GM19351 (cell line): ENCODE data around the gene KIAA1755.

Experiments used
- ATAC-seq: cut with Tn5 transposase; IDR thresholded peaks from one replicate; pipeline ENCODE4 v1.9.1; 2021; ENCODE audit warnings: mild to moderate bottlenecking, moderate library complexity; ENCODE audit not compliant: unreplicated experiment

Gene KIAA1755

GRCh38 chr20:38190936-38191371, 69.6 kb downstream of the KIAA1755 start:
- no peak for ATAC-seq

- ATAC-seq: no peak
Measured at GRCh38 chr20:38190166-38190565, 70.4 kb downstream of the KIAA1755 start.

GRCh38 chr20:38187517-38187916, 73.0 kb downstream of the KIAA1755 start:
- ATAC-seq: no peak

GRCh38 chr20:38186788-38187221, 73.7 kb downstream of the KIAA1755 start:
- no peak for ATAC-seq

- no peak for ATAC-seq
Measured at GRCh38 chr20:38184101-38184500, 76.4 kb downstream of the KIAA1755 start.

GRCh38 chr20:38181971-38182370, 78.6 kb downstream of the KIAA1755 start:
- ATAC-seq: no peak

GRCh38 chr20:38181207-38181801, 79.2 kb downstream of the KIAA1755 start:
- ATAC-seq: peak; percentile 53

- no peak for ATAC-seq
Measured at GRCh38 chr20:38180781-38181180, 79.8 kb downstream of the KIAA1755 start.

GRCh38 chr20:38179846-38180245, 80.7 kb downstream of the KIAA1755 start:
- no peak for ATAC-seq

GRCh38 chr20:38178581-38178980, 82.0 kb downstream of the KIAA1755 start:
- ATAC-seq: no peak

- no peak for ATAC-seq
Measured at GRCh38 chr20:38178065-38178491, 82.5 kb downstream of the KIAA1755 start.

- ATAC-seq: no peak
Measured at GRCh38 chr20:38177201-38177600, 83.3 kb downstream of the KIAA1755 start.

- no peak for ATAC-seq
Measured at GRCh38 chr20:38175304-38176180, 85.0 kb downstream of the KIAA1755 start.

GRCh38 chr20:38173237-38174156, 87.0 kb downstream of the KIAA1755 start:
- no peak for ATAC-seq

- no peak for ATAC-seq
Measured at GRCh38 chr20:38172408-38172807, 88.1 kb downstream of the KIAA1755 start.

GRCh38 chr20:38171675-38172043, 88.9 kb downstream of the KIAA1755 start:
- ATAC-seq: no peak

- no peak for ATAC-seq
Measured at GRCh38 chr20:38170826-38171674, 89.5 kb downstream of the KIAA1755 start.

- ATAC-seq: no peak
Measured at GRCh38 chr20:38170219-38170825, 90.2 kb downstream of the KIAA1755 start.

GRCh38 chr20:38169636-38170193, 90.8 kb downstream of the KIAA1755 start:
- ATAC-seq: no peak
